Measurements from ENCODE around the gene KCNMB2. TPM values are rescaled to one million over a fixed set of nuclear protein-coding genes. Genes with fewer than 3 reads are reported as not detected.

KCNMB2 gene
- polyA plus RNA-seq, 2 of the 4 experiments (the other 2 are of a cell fraction), result not detected

DNA sequence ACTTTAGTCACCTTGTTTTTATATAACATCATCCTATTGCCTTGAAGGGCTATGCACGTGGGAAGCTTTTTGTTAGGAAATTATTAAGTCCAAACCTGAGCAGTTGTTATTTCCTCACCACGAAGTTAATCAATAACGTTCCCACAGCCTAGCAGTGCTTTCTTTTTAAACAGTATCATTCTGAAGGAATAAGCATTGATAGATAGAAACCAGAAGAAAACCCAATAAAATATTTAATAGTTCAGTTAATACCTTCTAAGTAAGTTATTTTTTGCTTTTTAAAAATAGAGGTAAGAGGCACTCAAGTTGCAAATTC is 149.3 kb downstream of the KCNMB2 start:
- TF ChIP-seq, protein P1, sequence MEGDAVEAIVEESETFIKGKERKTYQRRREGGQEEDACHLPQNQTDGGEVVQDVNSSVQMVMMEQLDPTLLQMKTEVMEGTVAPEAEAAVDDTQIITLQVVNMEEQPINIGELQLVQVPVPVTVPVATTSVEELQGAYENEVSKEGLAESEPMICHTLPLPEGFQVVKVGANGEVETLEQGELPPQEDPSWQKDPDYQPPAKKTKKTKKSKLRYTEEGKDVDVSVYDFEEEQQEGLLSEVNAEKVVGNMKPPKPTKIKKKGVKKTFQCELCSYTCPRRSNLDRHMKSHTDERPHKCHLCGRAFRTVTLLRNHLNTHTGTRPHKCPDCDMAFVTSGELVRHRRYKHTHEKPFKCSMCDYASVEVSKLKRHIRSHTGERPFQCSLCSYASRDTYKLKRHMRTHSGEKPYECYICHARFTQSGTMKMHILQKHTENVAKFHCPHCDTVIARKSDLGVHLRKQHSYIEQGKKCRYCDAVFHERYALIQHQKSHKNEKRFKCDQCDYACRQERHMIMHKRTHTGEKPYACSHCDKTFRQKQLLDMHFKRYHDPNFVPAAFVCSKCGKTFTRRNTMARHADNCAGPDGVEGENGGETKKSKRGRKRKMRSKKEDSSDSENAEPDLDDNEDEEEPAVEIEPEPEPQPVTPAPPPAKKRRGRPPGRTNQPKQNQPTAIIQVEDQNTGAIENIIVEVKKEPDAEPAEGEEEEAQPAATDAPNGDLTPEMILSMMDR (IDR thresholded peaks at IDR 0.05), result no peak
- TF ChIP-seq HOXA7 (CRISPR knock-in tag; IDR thresholded peaks at IDR 0.05) (no peak), HOXB5 (CRISPR knock-in tag; IDR thresholded peaks at IDR 0.05) (no peak), SMC3 (IDR thresholded peaks at IDR 0.05) (no peak)
- TF ChIP-seq, protein P2, sequence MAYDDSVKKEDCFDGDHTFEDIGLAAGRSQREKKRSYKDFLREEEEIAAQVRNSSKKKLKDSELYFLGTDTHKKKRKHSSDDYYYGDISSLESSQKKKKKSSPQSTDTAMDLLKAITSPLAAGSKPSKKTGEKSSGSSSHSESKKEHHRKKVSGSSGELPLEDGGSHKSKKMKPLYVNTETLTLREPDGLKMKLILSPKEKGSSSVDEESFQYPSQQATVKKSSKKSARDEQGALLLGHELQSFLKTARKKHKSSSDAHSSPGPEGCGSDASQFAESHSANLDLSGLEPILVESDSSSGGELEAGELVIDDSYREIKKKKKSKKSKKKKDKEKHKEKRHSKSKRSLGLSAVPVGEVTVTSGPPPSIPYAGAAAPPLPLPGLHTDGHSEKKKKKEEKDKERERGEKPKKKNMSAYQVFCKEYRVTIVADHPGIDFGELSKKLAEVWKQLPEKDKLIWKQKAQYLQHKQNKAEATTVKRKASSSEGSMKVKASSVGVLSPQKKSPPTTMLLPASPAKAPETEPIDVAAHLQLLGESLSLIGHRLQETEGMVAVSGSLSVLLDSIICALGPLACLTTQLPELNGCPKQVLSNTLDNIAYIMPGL (CRISPR knock-in tag; IDR thresholded peaks at IDR 0.05; ENCODE audit: borderline replicate concordance), result no peak
- TF ChIP-seq, protein P3, sequence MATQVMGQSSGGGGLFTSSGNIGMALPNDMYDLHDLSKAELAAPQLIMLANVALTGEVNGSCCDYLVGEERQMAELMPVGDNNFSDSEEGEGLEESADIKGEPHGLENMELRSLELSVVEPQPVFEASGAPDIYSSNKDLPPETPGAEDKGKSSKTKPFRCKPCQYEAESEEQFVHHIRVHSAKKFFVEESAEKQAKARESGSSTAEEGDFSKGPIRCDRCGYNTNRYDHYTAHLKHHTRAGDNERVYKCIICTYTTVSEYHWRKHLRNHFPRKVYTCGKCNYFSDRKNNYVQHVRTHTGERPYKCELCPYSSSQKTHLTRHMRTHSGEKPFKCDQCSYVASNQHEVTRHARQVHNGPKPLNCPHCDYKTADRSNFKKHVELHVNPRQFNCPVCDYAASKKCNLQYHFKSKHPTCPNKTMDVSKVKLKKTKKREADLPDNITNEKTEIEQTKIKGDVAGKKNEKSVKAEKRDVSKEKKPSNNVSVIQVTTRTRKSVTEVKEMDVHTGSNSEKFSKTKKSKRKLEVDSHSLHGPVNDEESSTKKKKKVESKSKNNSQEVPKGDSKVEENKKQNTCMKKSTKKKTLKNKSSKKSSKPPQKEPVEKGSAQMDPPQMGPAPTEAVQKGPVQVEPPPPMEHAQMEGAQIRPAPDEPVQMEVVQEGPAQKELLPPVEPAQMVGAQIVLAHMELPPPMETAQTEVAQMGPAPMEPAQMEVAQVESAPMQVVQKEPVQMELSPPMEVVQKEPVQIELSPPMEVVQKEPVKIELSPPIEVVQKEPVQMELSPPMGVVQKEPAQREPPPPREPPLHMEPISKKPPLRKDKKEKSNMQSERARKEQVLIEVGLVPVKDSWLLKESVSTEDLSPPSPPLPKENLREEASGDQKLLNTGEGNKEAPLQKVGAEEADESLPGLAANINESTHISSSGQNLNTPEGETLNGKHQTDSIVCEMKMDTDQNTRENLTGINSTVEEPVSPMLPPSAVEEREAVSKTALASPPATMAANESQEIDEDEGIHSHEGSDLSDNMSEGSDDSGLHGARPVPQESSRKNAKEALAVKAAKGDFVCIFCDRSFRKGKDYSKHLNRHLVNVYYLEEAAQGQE (IDR thresholded peaks at IDR 0.05), result no peak
- TF ChIP-seq, protein P4, sequence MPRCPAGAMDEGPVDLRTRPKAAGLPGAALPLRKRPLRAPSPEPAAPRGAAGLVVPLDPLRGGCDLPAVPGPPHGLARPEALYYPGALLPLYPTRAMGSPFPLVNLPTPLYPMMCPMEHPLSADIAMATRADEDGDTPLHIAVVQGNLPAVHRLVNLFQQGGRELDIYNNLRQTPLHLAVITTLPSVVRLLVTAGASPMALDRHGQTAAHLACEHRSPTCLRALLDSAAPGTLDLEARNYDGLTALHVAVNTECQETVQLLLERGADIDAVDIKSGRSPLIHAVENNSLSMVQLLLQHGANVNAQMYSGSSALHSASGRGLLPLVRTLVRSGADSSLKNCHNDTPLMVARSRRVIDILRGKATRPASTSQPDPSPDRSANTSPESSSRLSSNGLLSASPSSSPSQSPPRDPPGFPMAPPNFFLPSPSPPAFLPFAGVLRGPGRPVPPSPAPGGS (IDR thresholded peaks at IDR 0.05), result no peak
- ChIA-PET POLR2A (no interaction called here), CTCF (no interaction called here)
- H3K4me2 ChIP-seq, result no peak overlapping the region
- DNase-seq (ENCODE audit: low read depth in 1 of 2, low spot score in 1 of 2), result no peak
- no peak overlapping the region for H3K4me3 ChIP-seq
- FAIRE-seq, result no peak
- no peak overlapping the region for H3K27ac ChIP-seq
- H3K9me3 ChIP-seq, result no peaks in the 10 kb centered on the region
- 3% methylated on average over 3 of the region's 3 CpGs for WGBS (ENCODE audit: missing lambda C conversion rate)
- H3K4me1 ChIP-seq, result no peaks in the 10 kb centered on the region
- no peak for ATAC-seq

DNA sequence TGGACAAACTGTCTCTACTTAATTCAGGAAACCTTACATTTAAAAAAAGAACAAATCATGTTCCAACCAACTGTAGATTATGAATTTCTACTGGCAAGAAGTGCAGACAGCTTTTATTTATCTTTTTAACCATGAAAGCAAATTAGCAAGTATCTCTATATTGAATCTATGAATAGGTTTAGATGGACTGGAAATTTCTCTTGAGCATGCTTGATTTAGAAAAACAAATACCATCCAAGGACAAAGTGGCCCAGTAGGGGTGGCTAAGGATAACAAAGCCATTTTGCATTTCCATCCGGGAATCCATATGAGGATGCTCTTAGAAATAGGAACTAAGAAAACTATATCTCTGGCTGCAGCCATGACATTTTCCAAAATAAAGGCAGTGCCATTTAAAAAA is 150.6 kb downstream of the KCNMB2 start:
- FAIRE-seq (no peak), DNase-seq (ENCODE audit: low read depth in 1 of 2, low spot score in 1 of 2) (no peak), ATAC-seq (no peak)
- Histone ChIP-seq H3K4me3 (no peak overlapping the region), H3K4me1 (no peaks in the 10 kb centered on the region), H3K4me2 (no peak overlapping the region), H3K9me3 (no peaks in the 10 kb centered on the region), H3K27ac (no peak overlapping the region)
- TF ChIP-seq, protein P5, sequence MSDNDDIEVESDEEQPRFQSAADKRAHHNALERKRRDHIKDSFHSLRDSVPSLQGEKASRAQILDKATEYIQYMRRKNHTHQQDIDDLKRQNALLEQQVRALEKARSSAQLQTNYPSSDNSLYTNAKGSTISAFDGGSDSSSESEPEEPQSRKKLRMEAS (IDR thresholded peaks at IDR 0.05), result no peak
- TF ChIP-seq, protein P2 (CRISPR knock-in tag; IDR thresholded peaks at IDR 0.05; ENCODE audit: borderline replicate concordance), result no peak
- TF ChIP-seq HDAC2 (IDR thresholded peaks at IDR 0.05) (no peak), RARB (CRISPR knock-in tag; IDR thresholded peaks at IDR 0.05) (no peak), CEBPB (IDR thresholded peaks at IDR 0.05) (no peak), MAZ (IDR thresholded peaks at IDR 0.05; ENCODE audit: borderline replicate concordance, low read depth, low read length) (no peak), RFX5 (IDR thresholded peaks at IDR 0.05) (no peak), ZNF302 (CRISPR knock-in tag; IDR thresholded peaks at IDR 0.05) (no peak), ZFP36 (IDR thresholded peaks at IDR 0.05; ENCODE audit: borderline replicate concordance, partially characterized antibody) (no peak), NPAS2 (CRISPR knock-in tag; IDR thresholded peaks at IDR 0.05; ENCODE audit: borderline replicate concordance) (no peak), CBX8 (IDR thresholded peaks at IDR 0.05) (no peak), JUNB (IDR thresholded peaks at IDR 0.05) (no peak), PHF8 (IDR thresholded peaks at IDR 0.05; ENCODE audit: borderline replicate concordance, low read depth) (no peak)
- TF ChIP-seq, protein P6, sequence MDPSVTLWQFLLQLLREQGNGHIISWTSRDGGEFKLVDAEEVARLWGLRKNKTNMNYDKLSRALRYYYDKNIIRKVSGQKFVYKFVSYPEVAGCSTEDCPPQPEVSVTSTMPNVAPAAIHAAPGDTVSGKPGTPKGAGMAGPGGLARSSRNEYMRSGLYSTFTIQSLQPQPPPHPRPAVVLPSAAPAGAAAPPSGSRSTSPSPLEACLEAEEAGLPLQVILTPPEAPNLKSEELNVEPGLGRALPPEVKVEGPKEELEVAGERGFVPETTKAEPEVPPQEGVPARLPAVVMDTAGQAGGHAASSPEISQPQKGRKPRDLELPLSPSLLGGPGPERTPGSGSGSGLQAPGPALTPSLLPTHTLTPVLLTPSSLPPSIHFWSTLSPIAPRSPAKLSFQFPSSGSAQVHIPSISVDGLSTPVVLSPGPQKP (IDR thresholded peaks at IDR 0.05; ENCODE audit: low read depth, low read length), result no peak
- TF ChIP-seq, protein P7, sequence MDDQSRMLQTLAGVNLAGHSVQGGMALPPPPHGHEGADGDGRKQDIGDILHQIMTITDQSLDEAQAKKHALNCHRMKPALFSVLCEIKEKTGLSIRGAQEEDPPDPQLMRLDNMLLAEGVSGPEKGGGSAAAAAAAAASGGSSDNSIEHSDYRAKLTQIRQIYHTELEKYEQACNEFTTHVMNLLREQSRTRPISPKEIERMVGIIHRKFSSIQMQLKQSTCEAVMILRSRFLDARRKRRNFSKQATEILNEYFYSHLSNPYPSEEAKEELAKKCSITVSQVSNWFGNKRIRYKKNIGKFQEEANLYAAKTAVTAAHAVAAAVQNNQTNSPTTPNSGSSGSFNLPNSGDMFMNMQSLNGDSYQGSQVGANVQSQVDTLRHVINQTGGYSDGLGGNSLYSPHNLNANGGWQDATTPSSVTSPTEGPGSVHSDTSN (IDR thresholded peaks at IDR 0.05), result no peak
- TF ChIP-seq, protein P1 (IDR thresholded peaks at IDR 0.05), result no peak
- CTCF ChIA-PET, result no interaction called here
- POLR2A ChIA-PET, result no interaction called here
- WGBS (ENCODE audit: missing lambda C conversion rate), result 11% methylated on average over 1 of the region's 1 CpG

Data from A549 (cell line).